COLO668 (cell line): Measurements from ENCODE around the gene AGO3.

Source experiments
- DNase-seq: peaks from one replicate; lab custom pipeline; 2025; ENCODE audit not compliant: unreplicated experiment; lab: John Stamatoyannopoulos, UW

Gene AGO3

GRCh38 chr1:36119456-36119855 lies 188.6 kb downstream of the AGO3 start:
- DNase-seq, result no peak
